ENCODE results near the gene XRCC4. TPM values are rescaled to one million over a fixed set of nuclear protein-coding genes. Genes with fewer than 3 reads are reported as not detected.
A peak's percentile ranks its signal among the peaks of the same experiment; 100 is the strongest.
"Not testable (repeated sequence)": the region's sequence is repeated elsewhere in the genome, so short reads cannot be mapped to it uniquely, and the experiment has no call there.

The XRCC4 gene
- total RNA-seq, 2 donors from 2014 or later, result 5.7 to 7.8 TPM

GRCh38 chr5:83306572-83307241 lies 229.4 kb downstream of the XRCC4 start:
- DNase-seq (peak in 1 of 2 donors; percentile 3), ATAC-seq (peak; percentile 21)
- intact Hi-C loops (cut with DNase I, micrococcal nuclease), result no loop called here

GRCh38 chr5:83312663-83313062 lies 235.3 kb downstream of the XRCC4 start:
- DNase-seq, result no peak
- intact Hi-C loops (cut with DNase I, micrococcal nuclease), result no loop called here
- ATAC-seq, result no peak

- DNase-seq (no peak), ATAC-seq (no peak)
- intact Hi-C loops (cut with DNase I, micrococcal nuclease), result no loop called here
Measured at GRCh38 chr5:83313436-83313835, 236.1 kb downstream of the XRCC4 start.

- ATAC-seq, result no peak
- intact Hi-C loops (cut with DNase I, micrococcal nuclease), result no loop called here
- DNase-seq, result no peak
Measured at GRCh38 chr5:83321483-83322055, 244.2 kb downstream of the XRCC4 start.

- intact Hi-C loops (cut with DNase I, micrococcal nuclease), result no loop called here
- no peak for ATAC-seq
- DNase-seq, result no peak
Measured at GRCh38 chr5:83322273-83322924, 245.1 kb downstream of the XRCC4 start.

- ATAC-seq, result no peak
- intact Hi-C loops (cut with DNase I, micrococcal nuclease), result no loop called here
Measured at GRCh38 chr5:83323557-83324180, 246.3 kb downstream of the XRCC4 start.

GRCh38 chr5:83331842-83332241 lies 254.5 kb downstream of the XRCC4 start:
- intact Hi-C loops (cut with DNase I, micrococcal nuclease), result no loop called here
- DNase-seq (no peak), ATAC-seq (no peak)

More at GRCh38 chr5:83323557-83324180, 246.3 kb downstream of the XRCC4 start:
- DNase-seq, result no peak

GRCh38 chr5:83337453-83338035 lies 260.2 kb downstream of the XRCC4 start:
- ATAC-seq (no peak), DNase-seq (no peak)
- intact Hi-C loops (cut with DNase I, micrococcal nuclease), result no loop called here

GRCh38 chr5:83340511-83340918 lies 263.2 kb downstream of the XRCC4 start:
- intact Hi-C loops (cut with DNase I, micrococcal nuclease), result no loop called here
- DNase-seq, result no peak
- ATAC-seq, result no peak

- DNase-seq (no peak), ATAC-seq (no peak)
- intact Hi-C loops (cut with DNase I, micrococcal nuclease), result no loop called here
Measured at GRCh38 chr5:83341815-83342334, 264.5 kb downstream of the XRCC4 start.

GRCh38 chr5:83342465-83342864 lies 265.1 kb downstream of the XRCC4 start:
- intact Hi-C loops (cut with DNase I, micrococcal nuclease), result no loop called here
- ATAC-seq, result no peak
- DNase-seq, result no peak

- ATAC-seq (no peak), DNase-seq (no peak)
- intact Hi-C loops (cut with DNase I, micrococcal nuclease), result no loop called here
Measured at GRCh38 chr5:83343299-83343698, 266.0 kb downstream of the XRCC4 start.

- intact Hi-C loops (cut with DNase I, micrococcal nuclease), result no loop called here
- no peak for DNase-seq
- ATAC-seq, result no peak
Measured at GRCh38 chr5:83345423-83345822, 268.1 kb downstream of the XRCC4 start.

GRCh38 chr5:83348281-83348780 lies 271.0 kb downstream of the XRCC4 start:
- no peak for ATAC-seq
- DNase-seq, result no peak
- intact Hi-C loops (cut with DNase I, micrococcal nuclease), result no loop called here

GRCh38 chr5:83353231-83353630 lies 275.9 kb downstream of the XRCC4 start:
- ATAC-seq (no peak), DNase-seq (no peak)
- intact Hi-C loops (cut with DNase I, micrococcal nuclease), result no loop called here

- intact Hi-C loops (cut with DNase I, micrococcal nuclease), result no loop called here
- DNase-seq, result no peak
- no peak for ATAC-seq
Measured at GRCh38 chr5:83353774-83354173, 276.4 kb downstream of the XRCC4 start.

GRCh38 chr5:83354958-83355357 lies 277.6 kb downstream of the XRCC4 start:
- intact Hi-C loops (cut with DNase I, micrococcal nuclease), result no loop called here
- DNase-seq (no peak), ATAC-seq (no peak)

- intact Hi-C loops (cut with DNase I, micrococcal nuclease); ATAC-seq; DNase-seq: not testable (repeated sequence)
Measured at GRCh38 chr5:83355482-83356014, 278.2 kb downstream of the XRCC4 start.

Measured in left colon (tissue), 2 donors.